ENCODE results near the gene C8A.

The C8A gene

GRCh38 chr1:56967355-56967754 is 112.8 kb downstream of the C8A start:
- DNase-seq (ENCODE audit: low spot score): no peak
